ENCODE measurements around the gene EPSTI1.
"Not testable (repeated sequence)": the region's sequence is repeated elsewhere in the genome, so short reads cannot be mapped to it uniquely, and the experiment has no call there.

Gene EPSTI1

DNA sequence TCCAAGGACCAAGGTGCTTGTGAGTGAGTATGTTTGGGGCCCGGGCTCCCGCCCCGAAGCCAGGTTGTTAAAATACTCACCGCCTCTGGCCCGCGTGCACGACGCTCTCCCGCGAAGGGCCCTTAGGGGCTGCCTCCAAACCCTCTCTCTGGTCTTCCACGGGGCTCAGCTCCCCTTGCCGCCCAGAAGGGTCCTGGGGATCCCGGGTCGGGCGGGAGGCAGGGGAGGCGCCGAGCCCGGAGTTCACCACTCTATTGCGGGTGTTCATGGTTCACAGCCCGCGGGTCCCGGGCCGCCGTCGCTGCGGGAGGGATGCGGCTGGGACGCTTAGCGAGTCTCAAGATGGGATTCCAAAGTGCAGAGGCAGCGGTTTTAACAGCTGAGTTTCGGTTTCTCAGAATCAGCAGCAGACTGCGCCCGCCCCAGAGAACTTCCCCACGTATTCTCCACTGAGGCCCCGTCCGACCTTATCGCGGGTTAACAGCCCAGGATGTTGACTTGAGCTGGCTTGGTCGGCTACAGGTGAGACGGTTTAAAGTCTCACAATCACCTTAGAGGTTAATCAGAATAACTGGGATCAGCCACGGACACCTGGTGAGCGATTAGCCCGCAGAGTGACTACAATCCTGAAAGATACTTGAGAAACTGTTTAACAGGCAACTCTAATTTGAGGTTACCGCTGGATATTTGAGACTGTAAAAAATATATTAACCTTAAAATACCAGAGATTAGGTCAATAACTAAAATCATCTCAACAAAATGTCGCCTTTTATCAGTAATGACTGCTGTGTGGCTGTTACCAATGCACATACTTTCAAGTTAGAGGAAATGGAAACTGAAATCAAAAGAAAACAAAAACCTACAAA lies at the start of gene EPSTI1:
Gene EPSTI1 (minus strand): TSS at position 344 of the 866 bp plus-strand sequence. CDS start 76 bp downstream, at position 268.
- DNase-seq (ENCODE audit: low read depth in 1 of 2, low spot score in 1 of 2), result peak; percentile 52 to 65

DNA sequence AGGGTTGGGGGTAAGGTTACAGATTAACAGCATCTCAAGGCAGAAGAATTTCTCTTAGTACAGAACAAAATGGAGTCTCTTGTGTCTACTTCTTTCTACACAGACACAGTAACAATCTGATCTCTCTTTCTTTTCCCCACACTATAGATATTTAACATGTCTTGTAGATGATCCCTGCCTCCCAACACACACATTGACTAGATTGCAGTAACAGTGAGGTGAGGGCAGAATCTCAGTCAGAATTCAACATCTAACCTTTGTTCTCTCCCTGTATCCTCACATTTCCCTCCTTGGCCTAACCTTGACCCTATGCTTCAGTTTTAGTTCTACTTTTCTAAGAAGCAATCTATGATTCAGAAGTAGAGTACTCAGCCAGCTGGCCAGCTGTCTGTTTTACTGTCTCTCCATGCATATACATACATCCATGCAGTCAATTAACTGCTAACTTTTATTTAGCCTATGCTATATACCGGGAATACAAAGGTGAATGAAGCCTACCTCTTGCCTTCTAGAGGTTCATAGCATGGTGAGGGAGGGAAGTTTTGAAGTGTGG lies 49.4 kb upstream of the EPSTI1 start:
- no peak for DNase-seq (ENCODE audit: low read depth in 1 of 2, low spot score in 1 of 2)

DNA sequence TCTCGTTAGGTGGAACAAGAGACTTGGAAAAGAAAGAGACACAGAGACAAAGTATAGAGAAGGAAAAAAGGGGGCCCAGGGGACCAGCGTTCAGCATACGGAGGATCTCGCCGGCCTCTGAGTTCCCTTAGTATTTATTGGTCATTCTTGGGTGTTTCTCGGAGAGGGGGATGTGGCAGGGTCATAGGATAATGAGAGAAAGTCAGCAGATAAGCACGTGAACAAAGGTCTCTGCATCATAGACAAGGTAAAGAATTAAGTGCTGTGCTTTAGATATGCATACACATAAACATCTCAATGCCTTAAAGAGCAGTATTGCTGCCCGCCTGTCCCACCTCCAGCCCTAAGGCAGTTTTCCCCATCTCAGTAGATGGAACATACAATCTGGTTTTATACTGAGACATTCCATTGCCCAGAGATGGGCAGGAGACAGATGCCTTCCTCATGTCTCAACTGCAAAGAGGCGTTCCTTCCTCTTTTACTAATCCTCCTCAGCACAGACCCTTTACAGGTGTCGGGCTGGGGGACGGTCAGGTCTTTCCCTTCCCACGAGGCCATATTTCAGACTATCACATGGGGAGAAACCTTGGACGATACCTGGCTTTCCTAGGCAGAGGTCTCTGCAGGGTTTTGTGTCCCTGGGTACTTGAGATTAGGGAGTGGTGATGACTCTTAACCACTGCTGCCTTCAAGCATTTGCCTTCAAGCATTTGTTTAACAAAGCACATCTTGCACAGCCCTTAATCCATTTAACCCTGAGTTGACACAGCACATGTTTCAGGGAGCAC lies 48.7 kb upstream of the EPSTI1 start:
- not testable (repeated sequence) for DNase-seq (ENCODE audit: low read depth in 1 of 2, low spot score in 1 of 2)

- DNase-seq (ENCODE audit: low read depth in 1 of 2, low spot score in 1 of 2), result no peak
Observed at GRCh38 chr13:43039966-43040365, 47.9 kb upstream of the EPSTI1 start.

DNA sequence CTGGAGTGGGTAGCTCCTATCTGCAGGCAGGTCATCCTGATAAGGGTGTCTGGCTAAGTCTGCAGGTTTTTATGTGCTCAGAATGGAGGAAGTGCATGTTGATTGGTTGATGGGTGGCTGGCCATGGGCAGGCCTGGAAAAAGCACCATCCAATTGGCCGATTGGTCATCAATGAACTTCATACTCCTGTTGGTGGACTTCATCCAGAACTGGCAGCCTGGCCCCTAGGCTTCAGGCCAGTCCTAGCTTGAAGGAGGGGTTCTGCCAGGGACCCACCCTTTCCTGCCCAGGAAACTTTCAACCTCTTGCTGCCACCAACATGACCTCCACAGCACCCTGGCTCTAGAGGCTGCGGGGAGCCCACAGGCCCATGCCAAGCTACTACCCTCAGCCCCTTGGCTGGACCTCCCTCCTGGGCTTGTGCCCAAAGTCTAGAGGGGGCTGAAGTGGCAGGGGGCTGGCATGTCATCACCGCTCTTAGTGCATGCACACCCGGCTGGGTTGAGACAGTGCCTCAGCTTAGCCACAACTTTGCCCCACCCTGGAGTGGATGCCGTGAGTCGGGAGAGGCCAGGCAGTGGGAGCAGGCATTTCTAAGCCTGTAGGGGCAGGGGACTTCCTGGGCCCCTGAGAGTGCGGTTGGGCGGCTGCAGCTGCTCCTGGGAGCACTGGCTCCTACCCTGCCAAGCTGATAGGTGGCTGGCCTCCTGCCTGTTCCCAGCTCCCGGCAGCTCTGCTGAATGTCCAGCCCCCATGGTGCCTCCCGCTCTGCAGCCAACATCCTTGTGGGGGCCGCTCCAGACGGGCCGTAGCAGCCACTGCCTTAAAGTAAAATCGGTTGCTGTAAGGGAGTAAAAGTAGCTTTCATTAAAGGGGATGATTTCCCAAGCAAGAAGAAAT lies 44.6 kb upstream of the EPSTI1 start:
- no peak for DNase-seq (ENCODE audit: low read depth in 1 of 2, low spot score in 1 of 2)

DNA sequence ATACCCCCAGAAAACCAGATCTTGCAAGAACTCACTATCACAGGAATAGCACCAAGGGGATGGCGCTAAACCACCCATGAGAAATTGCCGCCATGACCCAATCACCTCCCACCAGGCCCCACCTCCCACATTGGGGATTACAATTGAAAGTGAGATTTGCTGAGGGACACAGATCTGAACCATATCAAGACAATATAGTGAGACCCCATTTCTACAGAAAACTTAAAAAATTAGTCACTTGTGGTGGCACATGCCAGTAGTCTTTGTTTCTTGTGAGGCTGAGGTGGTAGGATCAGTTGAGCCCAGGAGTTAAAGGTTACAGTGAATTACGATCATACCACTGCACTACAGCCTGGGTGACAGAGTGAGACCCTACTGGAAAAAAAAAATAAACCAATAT lies 41.0 kb upstream of the EPSTI1 start:
- DNase-seq (ENCODE audit: low read depth in 1 of 2, low spot score in 1 of 2), result no peak

GRCh38 chr13:43031881-43032280 lies 39.8 kb upstream of the EPSTI1 start:
- DNase-seq (ENCODE audit: low read depth in 1 of 2, low spot score in 1 of 2), result no peak

GRCh38 chr13:43030548-43030947 lies 38.5 kb upstream of the EPSTI1 start:
- DNase-seq (ENCODE audit: low read depth in 1 of 2, low spot score in 1 of 2), result no peak

- DNase-seq (ENCODE audit: low read depth in 1 of 2, low spot score in 1 of 2), result no peak
Observed at GRCh38 chr13:43026262-43026661, 34.2 kb upstream of the EPSTI1 start.

GRCh38 chr13:43023289-43023963 lies 31.4 kb upstream of the EPSTI1 start, which contains the start of gene DNAJC15:
Gene DNAJC15 (plus strand): TSS chr13:43023586. CDS start chr13:43023627, 41 bp downstream.
- DNase-seq (ENCODE audit: low read depth in 1 of 2, low spot score in 1 of 2), result peak; percentile 35 to 68

DNA sequence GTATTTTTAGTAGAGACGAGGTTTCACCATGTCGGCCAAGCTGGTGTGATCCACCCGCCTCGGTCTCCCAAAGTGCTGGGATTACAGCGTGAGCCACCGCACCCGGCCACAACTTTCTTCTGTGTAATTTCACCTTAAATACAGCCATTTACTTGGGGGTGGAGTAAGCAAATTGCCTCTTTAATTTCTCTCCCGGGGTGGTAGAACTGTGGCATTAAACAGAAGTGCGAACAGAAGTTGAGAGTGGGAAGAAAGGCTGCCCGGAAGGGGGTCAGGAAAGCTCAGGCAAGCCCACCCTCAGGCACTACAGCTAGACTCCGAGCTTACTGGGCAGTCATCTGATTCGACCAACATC lies 30.9 kb upstream of the EPSTI1 start:
- no peak for DNase-seq (ENCODE audit: low read depth in 1 of 2, low spot score in 1 of 2)

DNA sequence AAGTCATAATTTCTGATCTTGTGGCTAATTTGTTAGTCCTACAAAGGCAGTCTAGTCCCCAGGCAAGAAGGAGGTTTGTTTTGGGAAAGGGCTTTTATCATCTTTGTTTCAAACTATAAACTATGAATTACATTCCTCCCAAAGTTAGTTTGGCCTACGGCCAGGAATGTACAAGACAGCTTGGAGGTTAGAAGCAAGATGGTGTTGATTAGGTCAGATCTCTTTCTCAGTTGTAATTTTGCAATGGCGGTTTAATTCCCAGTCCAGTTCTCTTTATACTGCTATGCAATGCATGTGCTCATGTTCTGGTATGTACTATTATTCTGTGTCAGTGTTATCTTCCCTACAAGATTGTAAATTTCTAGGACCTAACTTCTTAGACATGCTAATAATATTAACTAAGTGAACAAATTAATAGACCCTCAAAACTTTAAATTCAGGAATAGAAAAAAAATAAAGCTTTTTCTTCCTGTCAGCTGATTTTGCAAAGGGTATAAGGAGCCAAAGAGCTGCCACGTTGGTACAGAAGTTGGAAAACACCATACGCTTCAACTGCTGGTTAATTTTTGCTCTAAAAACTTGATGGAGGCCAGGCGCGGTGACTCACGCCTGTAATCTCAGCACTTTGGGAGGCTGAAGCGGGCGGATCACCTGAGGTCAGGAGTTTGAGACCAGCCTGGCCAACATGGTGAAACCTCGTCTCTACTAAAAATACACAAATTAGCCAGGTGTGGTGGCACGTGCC lies 30.1 kb upstream of the EPSTI1 start:
- DNase-seq (ENCODE audit: low read depth in 1 of 2, low spot score in 1 of 2), result no peak

- DNase-seq (ENCODE audit: low read depth in 1 of 2, low spot score in 1 of 2), result no peak
Observed at GRCh38 chr13:43020794-43021193, 28.8 kb upstream of the EPSTI1 start.

DNA sequence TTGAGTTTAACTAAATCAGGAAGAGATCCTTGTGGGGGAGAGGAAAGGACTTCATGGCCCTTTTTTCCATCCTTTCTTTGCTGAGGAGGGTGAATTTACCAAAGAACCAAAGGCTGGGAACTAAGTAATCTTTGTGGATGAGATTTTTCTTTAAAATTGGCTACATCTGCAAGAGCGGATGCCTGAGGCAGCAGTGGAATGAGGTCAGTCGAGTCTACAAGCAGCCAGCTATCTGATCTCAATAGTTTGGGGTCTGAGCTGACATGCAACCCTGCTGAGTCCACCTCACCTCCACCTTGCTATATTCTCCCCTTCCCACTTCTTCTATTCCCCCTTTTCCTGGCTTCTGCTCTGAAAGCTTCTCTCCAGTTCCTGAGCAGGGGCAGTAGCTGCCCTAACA lies 27.8 kb upstream of the EPSTI1 start:
- no peak for DNase-seq (ENCODE audit: low read depth in 1 of 2, low spot score in 1 of 2)

- no peak for DNase-seq (ENCODE audit: low read depth in 1 of 2, low spot score in 1 of 2)
Observed at GRCh38 chr13:43016226-43016625, 24.2 kb upstream of the EPSTI1 start.

GRCh38 chr13:43014162-43014561 lies 22.1 kb upstream of the EPSTI1 start:
- DNase-seq (ENCODE audit: low read depth in 1 of 2, low spot score in 1 of 2), result no peak

DNA sequence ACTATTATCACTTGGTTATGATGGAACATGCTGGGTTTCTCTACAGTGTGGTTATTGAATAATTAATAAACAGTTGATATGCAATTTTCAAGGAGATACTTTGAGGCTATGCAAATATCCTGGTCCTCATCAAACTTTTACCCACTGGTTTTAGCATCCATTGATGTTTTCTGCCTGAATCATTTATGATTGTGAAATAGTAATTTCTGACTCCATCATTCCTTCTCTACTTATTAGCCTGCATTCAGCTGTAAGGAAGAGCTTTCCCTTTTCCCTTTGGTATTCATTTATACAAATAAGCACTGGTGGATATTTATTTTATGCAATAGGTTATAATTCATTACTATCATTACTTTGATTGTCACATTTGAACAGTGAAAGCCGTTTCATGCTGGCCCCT lies 17.5 kb upstream of the EPSTI1 start:
- DNase-seq (ENCODE audit: low read depth in 1 of 2, low spot score in 1 of 2), result no peak

GRCh38 chr13:43008596-43008995 lies 16.6 kb upstream of the EPSTI1 start:
- DNase-seq (ENCODE audit: low read depth in 1 of 2, low spot score in 1 of 2), result no peak

GRCh38 chr13:43006893-43007631 lies 15.0 kb upstream of the EPSTI1 start:
- no peak for DNase-seq (ENCODE audit: low read depth in 1 of 2, low spot score in 1 of 2)
